Anterior cingulate cortex (tissue), 58 donors: ENCODE measurements around the gene NPHS1.

ENCODE experiments used
- DNase-seq, 58 donors: peaks; one replicate each; lab custom pipeline; 2025; lab: John Stamatoyannopoulos, UW

Gene NPHS1

DNA sequence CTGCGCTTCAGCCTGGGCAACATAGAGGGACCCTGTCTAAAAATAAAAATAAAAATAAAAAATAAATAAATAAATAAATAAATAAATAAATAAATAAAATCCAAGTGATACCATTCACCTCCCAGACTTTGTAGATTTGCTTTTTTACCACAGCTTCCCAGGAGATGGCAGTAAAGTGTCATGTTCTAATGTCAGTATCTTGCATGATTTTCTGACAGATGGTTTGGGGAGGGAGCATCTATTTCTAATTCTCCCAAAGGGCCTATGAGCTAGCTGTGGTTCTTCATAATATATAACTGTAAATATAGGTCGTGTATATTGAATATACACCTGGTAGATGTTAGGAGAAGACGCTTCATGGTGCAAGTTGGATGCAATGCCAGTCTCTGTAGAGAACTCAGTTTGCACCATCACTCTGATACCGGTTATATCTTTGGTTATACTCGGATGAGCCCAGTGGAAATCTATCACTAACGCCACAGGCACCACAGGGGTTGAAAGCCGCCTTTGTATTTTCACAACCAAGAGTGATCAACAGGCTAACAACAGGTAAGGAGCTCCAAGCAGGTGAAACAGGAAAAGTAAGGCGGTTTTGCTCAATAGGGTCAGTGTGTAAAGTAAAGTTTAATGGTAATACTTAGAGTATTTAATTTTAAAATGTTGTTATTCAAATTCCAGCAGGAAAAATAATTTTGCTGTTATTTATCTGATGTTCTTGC, 30.0 kb upstream of the NPHS1 start:
- DNase-seq: peak in 21 of 58 donors; percentile 5 to 82 (median 21)

GRCh38 chr19:35879770-35880317, 27.5 kb upstream of the NPHS1 start:
- peak in 52 of 58 donors; percentile 6 to 82 (median 63) for DNase-seq

DNA sequence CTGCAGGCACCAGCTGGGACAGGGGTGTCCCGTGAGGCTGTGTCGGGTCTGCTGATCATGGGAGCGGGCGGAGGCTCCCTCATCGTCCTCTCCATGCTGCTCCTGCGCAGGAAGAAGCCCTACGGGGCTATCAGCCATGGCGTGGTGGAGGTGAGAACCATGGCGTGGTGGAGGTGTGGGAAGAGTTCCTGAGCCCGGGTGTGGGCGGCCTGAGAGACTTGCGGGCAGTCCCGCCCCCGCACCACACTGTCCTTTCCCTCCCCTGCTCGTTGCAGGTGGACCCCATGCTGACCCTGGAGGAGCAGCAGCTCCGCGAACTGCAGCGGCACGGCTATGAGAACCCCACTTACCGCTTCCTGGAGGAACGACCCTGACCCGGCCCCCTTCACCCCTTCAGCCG, 26.8 kb upstream of the NPHS1 start:
- DNase-seq: no peak

DNA sequence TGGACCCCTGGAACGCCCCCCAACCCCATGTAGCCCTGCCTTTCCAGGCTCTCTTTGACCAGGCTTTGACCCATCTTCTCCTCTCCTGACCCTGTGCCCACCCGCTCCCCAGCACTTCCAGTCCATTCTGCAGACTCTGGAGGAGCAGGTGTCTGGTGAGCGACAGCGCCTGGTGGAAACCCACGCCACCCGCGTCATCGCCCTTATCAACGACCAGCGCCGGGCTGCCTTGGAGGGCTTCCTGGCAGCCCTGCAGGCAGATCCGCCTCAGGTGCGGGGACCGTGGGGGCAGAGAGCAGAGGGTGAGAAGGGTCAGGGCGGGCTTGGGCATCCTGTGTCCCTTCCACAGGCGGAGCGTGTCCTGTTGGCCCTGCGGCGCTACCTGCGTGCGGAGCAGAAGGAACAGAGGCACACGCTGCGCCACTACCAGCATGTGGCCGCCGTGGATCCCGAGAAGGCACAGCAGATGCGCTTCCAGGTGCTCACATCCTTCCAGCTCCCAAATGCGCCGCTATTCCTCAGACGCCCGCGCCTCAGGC, 22.2 kb upstream of the NPHS1 start:
- DNase-seq: no peak

GRCh38 chr19:35872180-35872579, 19.9 kb upstream of the NPHS1 start:
- DNase-seq: no peak

DNA sequence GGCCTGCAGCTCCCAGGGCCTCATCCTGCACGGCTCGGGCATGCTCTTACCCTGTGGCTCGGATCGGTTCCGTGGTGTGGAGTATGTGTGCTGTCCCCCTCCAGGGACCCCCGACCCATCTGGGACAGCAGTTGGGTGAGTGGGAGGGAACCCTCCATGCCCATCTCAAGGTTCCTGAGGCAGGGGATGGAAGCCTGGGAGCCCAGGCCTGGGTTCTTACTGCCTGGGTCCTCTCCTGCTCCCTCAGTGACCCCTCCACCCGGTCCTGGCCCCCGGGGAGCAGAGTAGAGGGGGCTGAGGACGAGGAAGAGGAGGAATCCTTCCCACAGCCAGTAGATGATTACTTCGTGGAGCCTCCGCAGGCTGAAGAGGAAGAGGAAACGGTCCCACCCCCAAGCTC, 19.3 kb upstream of the NPHS1 start:
- no peak for DNase-seq

GRCh38 chr19:35870798-35871197, 18.5 kb upstream of the NPHS1 start:
- no peak for DNase-seq

- peak in 8 of 58 donors; percentile 32 to 68 (median 48) for DNase-seq
These were observed 17.9 kb upstream of the NPHS1 start for GRCh38 chr19:35870124-35870736.

- DNase-seq: peak in 56 of 58 donors; percentile 26 to 92 (median 79)
These were observed 17.2 kb upstream of the NPHS1 start for GRCh38 chr19:35869327-35870123.

GRCh38 chr19:35868823-35869326, 16.6 kb upstream of the NPHS1 start:
- peak in 2 of 58 donors; percentile 41 to 45 for DNase-seq

DNA sequence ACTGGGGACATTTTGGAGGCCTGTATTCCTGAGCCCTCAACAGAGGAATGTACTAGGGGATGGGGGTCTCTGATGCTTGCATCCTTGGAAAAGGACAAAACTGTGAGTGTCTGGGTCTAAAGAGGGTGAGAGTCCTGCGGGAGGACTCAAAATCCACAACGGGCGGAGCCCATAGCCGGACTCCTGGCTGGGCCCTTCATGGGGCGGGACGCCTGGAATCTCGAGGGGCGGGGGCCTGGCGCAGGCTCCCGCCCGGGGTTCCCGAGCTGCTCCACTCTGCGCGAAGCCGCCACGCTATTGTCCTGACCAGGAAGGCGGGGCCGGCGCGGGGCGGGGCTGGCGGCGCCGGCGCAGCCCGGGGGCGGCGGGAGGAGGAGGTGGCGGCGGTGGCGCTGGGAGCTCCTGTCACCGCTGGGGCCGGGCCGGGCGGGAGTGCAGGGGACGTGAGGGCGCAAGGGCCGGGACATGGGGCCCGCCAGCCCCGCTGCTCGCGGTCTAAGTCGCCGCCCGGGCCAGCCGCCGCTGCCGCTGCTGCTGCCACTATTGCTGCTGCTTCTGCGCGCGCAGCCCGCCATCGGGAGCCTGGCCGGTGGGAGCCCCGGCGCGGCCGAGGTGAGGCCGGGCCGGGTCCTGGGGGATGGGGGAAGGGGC, 16.0 kb upstream of the NPHS1 start, which contains the start of gene APLP1:
TSS of gene APLP1 (plus strand) at position 403 of the 651 bp plus-strand sequence. CDS start at position 466, 63 bp downstream.
- DNase-seq: peak in 57 of 58 donors; percentile 12 to 94 (median 84)

GRCh38 chr19:35863018-35863417, 10.7 kb upstream of the NPHS1 start:
- no peak for DNase-seq

DNA sequence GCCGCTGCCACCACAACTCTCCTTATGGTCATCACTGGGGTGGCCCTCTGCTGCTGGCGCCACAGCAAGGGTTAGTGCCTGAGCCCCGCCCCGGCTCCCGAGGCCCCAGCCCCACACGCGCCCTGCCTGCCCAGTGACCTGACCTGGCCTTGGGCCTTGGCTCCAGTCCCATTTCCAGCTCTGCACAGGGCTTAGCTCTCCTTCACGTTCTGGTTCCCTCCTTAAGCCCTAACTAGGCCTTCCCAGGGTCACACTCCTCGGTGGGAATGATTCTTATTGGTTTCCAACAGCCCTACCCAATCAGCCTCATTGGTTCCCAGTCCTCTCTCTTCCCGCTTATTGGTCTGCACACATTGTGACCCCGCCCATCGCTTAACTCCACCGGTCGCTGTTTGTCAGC, 10.2 kb upstream of the NPHS1 start:
- DNase-seq: no peak

DNA sequence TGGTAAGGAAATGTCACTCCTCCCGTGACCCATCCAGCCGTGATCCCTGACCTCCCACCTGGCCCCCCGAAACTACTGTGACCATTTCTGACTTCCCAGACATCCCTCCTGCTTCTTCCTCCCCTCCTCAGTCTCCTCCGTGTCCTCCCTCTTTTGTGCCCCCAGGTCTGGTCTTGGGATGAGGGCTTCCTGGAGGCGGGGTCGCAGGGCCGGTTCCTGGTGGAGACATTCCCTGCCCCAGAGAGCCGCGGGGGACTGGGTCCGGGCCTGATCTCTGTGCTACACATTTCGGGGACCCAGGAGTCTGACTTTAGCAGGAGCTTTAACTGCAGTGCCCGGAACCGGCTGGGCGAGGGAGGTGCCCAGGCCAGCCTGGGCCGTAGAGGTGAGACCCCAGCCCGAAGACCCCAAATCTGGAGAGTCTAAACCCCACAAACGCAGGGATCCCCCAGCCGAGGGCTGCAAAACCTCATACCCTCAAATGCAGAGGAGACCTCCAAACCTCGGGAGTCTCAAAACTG, 9.4 kb upstream of the NPHS1 start:
- no peak for DNase-seq

DNA sequence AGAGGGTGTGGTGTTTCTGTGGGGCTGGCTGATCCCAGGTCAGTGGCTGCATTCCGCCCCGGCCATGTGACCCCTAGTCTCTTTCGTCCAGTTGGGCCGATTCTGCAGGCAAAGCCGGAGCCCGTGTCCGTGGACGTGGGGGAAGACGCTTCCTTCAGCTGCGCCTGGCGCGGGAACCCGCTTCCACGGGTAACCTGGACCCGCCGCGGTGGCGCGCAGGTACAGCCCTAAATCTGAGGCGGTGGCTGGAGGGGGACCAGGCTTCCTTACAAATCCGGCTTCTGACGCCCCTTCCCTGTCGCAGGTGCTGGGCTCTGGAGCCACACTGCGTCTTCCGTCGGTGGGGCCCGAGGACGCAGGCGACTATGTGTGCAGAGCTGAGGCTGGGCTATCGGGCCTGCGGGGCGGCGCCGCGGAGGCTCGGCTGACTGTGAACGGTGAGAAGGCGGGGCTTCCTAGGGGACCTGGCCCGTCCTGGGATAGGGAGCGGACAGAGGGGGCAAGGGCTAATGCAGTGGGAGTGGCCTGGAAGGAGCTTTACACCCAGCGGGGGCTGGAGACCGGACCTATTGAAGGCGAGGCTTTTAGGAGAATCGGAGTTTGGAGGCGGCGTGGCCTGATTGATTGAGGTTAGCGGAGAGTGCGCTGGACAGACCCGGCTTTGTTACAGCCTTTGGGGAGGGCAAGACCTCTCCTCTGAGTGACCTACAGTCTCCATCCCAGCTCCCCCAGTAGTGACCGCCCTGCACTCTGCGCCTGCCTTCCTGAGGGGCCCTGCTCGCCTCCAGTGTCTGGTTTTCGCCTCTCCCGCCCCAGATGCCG, 8.7 kb upstream of the NPHS1 start:
- DNase-seq: no peak

GRCh38 chr19:35860436-35860817, 8.1 kb upstream of the NPHS1 start:
- DNase-seq: no peak

DNA sequence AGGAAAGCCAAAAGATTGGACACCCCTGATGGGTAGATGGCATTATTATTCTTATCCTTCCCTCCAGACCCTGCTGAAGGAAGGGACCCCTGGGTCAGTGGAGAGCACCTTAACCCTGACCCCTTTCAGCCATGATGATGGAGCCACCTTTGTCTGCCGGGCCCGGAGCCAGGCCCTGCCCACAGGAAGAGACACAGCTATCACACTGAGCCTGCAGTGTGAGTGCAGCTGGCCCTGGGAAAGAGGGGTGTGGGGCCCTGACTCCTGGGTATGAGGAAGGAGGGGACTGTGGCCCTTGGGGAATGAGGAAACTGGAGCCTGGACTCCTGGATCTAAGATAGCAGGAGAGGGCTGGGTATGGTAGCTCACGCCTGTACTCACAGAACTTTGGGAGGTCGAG, 7.1 kb upstream of the NPHS1 start:
- no peak for DNase-seq

DNA sequence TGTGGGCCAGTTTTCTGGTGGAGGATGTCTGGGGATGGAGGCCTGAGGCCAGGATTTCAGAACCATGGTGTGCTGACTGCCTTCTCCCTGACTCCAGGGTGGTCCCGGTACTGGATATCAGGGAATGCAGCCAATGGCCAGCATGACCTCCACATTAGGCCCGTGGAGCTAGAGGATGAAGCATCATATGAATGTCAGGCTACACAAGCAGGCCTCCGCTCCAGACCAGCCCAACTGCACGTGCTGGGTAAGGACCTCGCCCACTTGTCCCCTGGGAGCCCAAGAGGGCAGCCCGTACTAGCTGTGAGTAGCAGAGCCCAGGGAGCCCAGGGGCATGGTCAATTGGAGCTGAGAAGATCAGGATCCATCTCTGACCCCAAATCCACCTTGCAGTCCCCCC, 6.0 kb upstream of the NPHS1 start:
- no peak for DNase-seq
